Measurements from ENCODE around the gene SRF.

Gene SRF

GRCh38 chr6:43147691-43148477 is 23.2 kb upstream of the SRF start:
- no peak for DNase-seq

DNA sequence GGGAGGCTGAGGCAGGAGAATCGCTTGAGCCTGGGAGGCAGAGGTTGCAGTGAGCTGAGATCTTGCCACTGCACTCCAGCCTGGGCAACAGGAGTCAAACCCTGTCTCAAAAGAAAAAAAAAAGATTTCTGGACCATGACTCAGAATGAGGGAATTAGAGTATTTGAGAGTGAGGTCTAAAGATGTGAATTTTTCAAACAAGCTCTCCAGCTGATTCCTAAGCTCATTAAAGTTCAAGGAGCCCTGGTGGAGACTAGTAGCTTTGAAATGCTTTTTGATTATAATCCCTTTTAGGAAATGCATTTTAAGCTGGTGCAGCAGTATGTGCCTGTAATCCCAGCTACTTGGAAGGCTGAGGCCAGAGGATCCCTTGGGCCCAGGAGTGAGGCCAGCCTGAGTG is 21.8 kb upstream of the SRF start:
- no peak for DNase-seq

GRCh38 chr6:43150051-43150751 is 20.9 kb upstream of the SRF start:
- no peak for DNase-seq

GRCh38 chr6:43159599-43159998 is 11.5 kb upstream of the SRF start:
- no peak for DNase-seq

DNA sequence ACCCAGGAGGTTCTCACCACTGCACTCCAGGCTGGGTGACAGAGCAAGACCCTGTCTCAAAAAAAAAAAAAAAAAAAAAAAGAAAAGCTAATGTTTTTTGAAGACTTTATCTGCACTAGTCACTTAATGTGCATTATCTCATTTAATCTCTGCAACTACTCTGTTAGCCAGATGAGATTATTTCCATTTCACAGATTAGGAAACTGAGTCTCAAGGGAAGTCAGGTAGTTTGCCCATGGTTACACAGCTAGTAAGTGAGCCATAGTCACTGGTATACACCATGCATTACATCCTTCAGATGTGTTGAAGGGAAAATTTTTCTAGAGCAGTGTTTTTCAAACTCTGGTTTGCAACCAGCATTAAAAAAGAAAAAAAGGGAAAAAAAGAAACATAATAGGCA is 7.2 kb upstream of the SRF start:
- DNase-seq = no peak

GRCh38 chr6:43170417-43170930 is 595 bp upstream of the SRF start:
- DNase-seq = peak; percentile 86

GRCh38 chr6:43171707-43172103 is 636 bp downstream of the SRF start:
- DNase-seq = no peak

- peak; percentile 46 for DNase-seq
Measured at GRCh38 chr6:43172104-43173007, 1.3 kb downstream of the SRF start.

DNA sequence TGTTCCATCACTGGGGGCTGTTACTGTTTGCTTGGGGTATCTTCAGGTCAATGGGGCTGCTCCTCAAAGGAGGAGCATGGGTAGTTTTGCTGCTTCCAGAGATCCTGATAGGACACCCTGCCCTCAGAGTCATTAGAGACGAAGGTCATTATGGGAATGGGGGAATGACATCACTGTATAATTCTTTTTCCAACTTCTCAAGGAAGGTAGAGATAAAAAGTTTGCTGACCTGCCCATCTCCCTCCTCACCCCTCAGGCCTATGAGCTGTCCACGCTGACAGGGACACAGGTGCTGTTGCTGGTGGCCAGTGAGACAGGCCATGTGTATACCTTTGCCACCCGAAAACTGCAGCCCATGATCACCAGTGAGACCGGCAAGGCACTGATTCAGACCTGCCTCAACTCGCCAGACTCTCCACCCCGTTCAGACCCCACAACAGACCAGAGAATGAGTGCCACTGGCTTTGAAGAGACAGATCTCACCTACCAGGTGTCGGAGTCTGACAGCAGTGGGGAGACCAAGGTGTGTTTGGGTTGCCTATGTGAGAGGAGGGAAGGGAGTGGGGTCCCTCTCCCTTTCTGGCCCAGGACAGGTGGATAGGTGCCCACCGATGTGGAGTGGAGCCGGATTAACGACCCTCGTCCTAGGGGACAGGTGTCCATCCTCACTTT is 2.7 kb downstream of the SRF start:
- no peak for DNase-seq

DNA sequence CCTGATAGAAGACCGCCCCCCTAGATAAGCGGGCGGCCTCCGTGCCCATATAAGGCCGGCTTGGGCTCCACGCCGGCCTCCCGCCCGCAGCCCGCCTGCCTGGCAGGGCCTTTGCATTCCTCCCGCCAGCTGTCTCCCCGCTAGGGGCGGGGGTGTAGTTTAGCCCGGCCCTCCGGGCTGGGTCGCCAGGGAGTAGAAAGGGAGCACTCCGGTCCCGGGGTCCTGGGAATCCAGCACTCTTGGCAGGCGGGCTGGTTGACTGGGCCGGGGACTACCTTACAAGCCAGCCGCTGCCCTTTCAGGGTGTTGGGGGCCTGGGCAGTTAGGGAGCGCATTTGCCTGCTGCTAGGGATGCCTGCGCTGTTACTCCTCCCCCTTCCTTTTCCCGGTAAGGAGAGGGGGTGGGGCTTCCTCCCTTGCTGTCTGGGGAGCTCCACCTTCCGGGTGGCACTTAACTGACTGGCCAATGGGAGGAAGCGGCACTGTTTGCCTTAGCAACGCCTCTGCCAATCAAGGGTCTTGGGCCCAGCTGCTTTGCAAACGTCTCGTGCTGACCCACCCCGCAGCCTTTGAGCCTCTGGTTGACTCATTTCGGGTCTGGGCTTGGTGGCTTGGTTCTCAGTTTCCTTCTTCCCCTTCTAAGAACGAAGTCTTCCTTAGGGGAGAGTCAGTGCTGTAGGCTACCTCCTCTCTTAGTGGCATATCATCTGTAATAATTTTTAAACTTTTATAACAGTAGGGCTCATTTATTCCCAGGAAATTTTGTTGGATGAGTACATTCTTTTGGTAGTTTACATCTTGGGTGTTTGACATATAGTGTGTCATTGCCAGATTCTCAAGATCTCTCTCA is 3.4 kb downstream of the SRF start:
- DNase-seq = peak; percentile 99

DNA sequence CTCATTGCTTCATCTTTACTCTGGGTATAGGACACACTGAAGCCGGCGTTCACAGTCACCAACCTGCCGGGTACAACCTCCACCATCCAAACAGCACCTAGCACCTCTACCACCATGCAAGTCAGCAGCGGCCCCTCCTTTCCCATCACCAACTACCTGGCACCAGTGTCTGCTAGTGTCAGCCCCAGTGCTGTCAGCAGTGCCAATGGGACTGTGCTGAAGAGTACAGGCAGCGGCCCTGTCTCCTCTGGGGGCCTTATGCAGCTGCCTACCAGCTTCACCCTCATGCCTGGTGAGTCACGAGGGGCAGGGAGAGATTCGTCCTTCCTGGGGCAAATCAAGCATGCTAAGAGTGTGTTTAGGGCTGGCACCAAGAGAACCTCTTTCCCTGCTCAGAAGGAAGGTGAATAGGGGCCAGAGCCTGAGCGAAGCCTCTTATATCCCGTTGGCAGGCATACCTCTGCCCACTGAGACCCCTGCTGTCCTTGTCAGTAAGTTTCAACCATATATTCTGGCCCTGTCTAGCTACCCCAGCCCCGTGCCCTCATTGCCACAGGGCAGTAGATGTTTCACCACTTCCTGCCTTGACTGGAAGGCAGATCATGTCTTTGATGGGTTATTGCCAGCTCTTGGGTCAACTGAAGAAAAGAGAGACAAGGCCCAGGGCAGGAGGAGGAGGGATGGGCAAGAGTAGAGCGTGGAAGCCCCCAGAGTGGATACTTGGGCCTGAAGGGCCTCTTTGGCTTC is 4.8 kb downstream of the SRF start:
- DNase-seq = peak; percentile 29

DNA sequence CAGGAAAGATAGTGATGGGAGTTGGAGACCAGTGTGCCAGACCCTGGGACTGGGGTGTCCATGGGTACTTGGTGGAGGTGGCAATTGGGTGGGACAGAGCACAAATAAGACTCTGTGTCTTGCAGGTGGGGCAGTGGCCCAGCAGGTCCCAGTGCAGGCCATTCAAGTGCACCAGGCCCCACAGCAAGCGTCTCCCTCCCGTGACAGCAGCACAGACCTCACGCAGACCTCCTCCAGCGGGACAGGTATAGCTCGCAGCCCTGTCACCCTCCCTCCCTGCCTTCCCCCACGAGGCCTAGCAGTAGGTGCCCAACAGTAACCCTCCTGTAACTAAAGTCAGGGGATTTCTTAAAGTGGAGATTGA is 5.3 kb downstream of the SRF start:
- DNase-seq = no peak

GRCh38 chr6:43178150-43178549 is 7.1 kb downstream of the SRF start:
- DNase-seq = no peak

DNA sequence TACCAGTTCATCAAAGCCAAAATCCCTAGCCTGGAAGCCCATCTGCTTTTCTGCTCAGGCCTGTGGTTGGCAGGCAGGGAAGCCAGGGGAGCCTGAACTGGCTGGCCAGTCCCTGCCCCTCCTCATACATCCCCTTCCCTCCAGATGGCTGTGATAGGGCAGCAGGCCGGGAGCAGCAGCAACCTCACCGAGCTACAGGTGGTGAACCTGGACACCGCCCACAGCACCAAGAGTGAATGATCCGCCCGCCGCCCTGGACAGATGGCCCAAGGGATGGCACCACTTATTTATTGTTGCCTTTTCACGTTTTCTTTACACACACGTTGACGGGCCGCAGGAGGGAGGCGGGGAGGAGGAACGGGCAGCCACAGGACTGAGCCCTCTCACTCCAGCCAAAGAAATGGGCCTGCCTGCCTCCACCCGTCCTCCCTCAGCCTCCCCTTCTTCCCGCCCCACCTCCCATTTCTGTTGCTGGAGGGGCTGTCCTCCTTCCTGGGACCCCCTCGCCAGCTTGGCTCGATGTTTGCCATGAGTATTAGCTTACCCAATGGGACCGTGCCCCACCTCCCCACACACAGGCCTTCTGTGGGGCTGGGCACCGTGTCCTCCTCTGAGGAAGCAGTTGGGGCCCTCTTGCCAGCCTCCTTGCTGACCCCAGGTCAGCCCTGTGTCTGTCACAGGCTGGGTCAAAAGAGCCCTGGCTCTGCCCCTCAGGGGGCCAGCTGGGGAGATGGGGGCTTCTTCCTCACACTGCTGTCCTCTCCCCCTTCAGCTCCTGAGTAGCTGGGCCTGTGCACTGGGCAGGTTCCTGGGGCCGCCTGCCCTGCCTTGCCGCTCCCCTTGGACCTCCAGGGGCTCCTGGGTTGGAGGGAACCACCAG is 8.1 kb downstream of the SRF start:
- DNase-seq = no peak

- no peak for DNase-seq
Measured at GRCh38 chr6:43180058-43180457, 9.0 kb downstream of the SRF start.

DNA sequence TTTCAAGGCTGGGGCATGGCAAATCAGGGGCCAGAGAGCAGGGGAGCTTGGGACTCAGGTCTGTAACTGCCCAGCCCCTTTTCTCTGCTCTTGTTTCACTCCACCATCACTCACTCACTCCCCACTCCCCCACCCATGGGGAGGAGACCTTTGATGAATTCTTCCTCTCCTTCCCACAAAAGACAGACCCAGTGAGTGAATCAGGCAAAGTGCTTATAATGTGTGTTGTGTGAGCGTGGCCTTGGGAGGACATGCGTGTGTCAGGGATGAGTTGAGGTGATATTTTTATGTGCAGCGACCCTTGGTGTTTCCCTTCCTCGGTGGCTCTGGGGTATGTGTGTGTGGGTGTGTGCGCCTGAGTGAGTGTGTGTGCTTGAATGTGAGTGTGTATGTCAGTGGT is 9.9 kb downstream of the SRF start:
- DNase-seq = no peak

DNA sequence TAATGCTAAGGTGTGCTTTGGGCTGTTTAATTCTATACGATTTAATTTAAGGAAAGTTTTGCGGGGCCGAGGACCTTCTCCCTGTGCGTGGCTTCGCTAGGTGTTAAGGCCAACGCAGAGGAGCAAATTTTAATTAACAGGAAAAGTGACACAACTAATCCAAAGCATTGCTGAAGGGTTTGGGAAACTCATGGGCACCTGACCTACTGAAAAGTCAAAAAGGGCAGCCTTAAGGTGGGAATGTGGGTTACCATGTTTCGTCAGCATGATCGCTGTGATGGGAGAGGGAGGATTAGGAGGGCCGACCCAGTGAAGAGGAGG is 10.5 kb downstream of the SRF start:
- no peak for DNase-seq

- DNase-seq = peak; percentile 89
Measured at GRCh38 chr6:43181942-43182860, 11.1 kb downstream of the SRF start, which contains the start of gene CUL9. Gene CUL9 (plus strand): TSS chr6:43182196. CDS start chr6:43184311, 2,115 bp downstream.

GRCh38 chr6:43183441-43183840 is 12.4 kb downstream of the SRF start:
- peak; percentile 36 for DNase-seq

Measured in hematopoietic multipotent progenitor cell treated with erythropoietin and hydrocortisone succinate and interleukin-3 and kit ligand, for 6 days (in vitro differentiated cells).